Upper lobe of left lung (tissue), 4 donors: ENCODE data around the gene SYK.

ENCODE experiments used
- CTCF ChIP-seq, 6 experiments: fragments of 450-650 bp in 4 of 6; fragments of 200-600 bp in 2 of 6; sonication (generic) in 2 of 6; IDR thresholded peaks; one replicate each; pipeline ENCODE4 v1.5.1; 2016 to 2019; ENCODE audit warnings: antibody characterized with exemption in 6 of 6
- EP300 ChIP-seq, 4 donors: sonication (generic); formaldehyde crosslinking; IDR thresholded peaks; one replicate each; pipeline ENCODE4 v1.5.1; 2017; ENCODE audit warnings: antibody characterized with exemption in 4 of 4, control low read depth in 2 of 4
- POLR2A ChIP-seq, 4 donors: fragments of 450-650 bp; IDR thresholded peaks; one replicate each; pipeline ENCODE4 v1.5.1; 2016 to 2017; ENCODE audit warnings: antibody characterized with exemption in 4 of 4, mild to moderate bottlenecking in 2 of 4
- POLR2AphosphoS5 ChIP-seq, 2 donors: sonication (generic); formaldehyde crosslinking; IDR thresholded peaks; one replicate each; pipeline ENCODE4 v1.5.1; 2017; ENCODE audit warnings: antibody characterized with exemption in 2 of 2

GRCh38 chr9:90857091-90857490 is 55.5 kb downstream of the SYK start:
- TF ChIP-seq POLR2A (IDR thresholded peaks at IDR 0.05) (no peak), CTCF (IDR thresholded peaks at IDR 0.05) (no peak), POLR2AphosphoS5 (IDR thresholded peaks at IDR 0.05) (no peak), EP300 (IDR thresholded peaks at IDR 0.05) (no peak)
